B cell (primary cell): Measurements from ENCODE around the gene SLC9A9. TPM values are rescaled to one million over a fixed set of nuclear protein-coding genes. Genes with fewer than 3 reads are reported as not detected.

Experiments used
- ATAC-seq: fragments of 200-7000 bp; cut with Tn5 transposase; one replicate; pipeline ENCODE4 v1.10.0; 2021; ENCODE audit warnings: low read depth, mild to moderate bottlenecking, moderate number of reproducible peaks, moderate library complexity
- CTCF ChIA-PET: fragments of 350-600 bp; sonication (Branson Sonifier 250); formaldehyde crosslinking; loops from one replicate; lab custom pipeline; 2021; ENCODE audit warnings: antibody characterized with exemption, inconsistent platforms; lab: Charles Lee
- POLR2A ChIA-PET: fragments of 350-600 bp; sonication (Branson Sonifier 250); formaldehyde crosslinking; loops from one replicate; lab custom pipeline; 2021; ENCODE audit warnings: antibody characterized with exemption; lab: Charles Lee
- DNase-seq: peaks from one replicate; pipeline ENCODE4 v3.0.0; 2013
- H2AFZ ChIP-seq: 2 replicates; pipeline ENCODE4 v1.6.1; 2012; ENCODE audit warnings: mild to moderate bottlenecking, low read depth, low read length; ENCODE audit not compliant: insufficient read depth, poor library complexity, severe bottlenecking
- H3K27ac ChIP-seq, 2 donors: 1 replicate in 1 of 2; 2 replicates in 1 of 2; pipeline ENCODE4 v1.5.1; 2012 to 2013; ENCODE audit warnings: low read length in 2 of 2, mild to moderate bottlenecking in 2 of 2, moderate library complexity in 1 of 2
- H3K27me3 ChIP-seq, 4 experiments: fragments of 200-600 bp in 1 of 4; sonication (generic) in 1 of 4; replicated peaks in 1 of 4; 1 replicate in 2 of 4; 2 replicates in 2 of 4; pipeline versions ENCODE4 v1.6.1 to v1.7.0; 2013 to 2016; ENCODE audit warnings: low read length in 3 of 4, mild to moderate bottlenecking in 2 of 4, mixed read lengths in 1 of 4, moderate library complexity in 1 of 4; ENCODE audit not compliant: insufficient read depth in 4 of 4, control insufficient read depth in 3 of 4; ENCODE audit errors: control extremely low read depth in 1 of 4
- H3K36me3 ChIP-seq, 2 experiments: replicated peaks in 1 of 2; 1 replicate in 1 of 2; 2 replicates in 1 of 2; pipeline versions ENCODE4 v1.6.1 to v1.7.1; 2013; ENCODE audit warnings: low read length in 1 of 2; ENCODE audit not compliant: insufficient read depth in 2 of 2, control insufficient read depth in 1 of 2; ENCODE audit errors: control extremely low read depth in 1 of 2, extremely low read depth in 1 of 2
- H3K4me1 ChIP-seq, 2 donors: fragments of 200-600 bp in 1 of 2; sonication (generic) in 1 of 2; 1 replicate in 1 of 2; 2 replicates in 1 of 2; pipeline versions ENCODE4 v1.5.1 to v1.6.1; 2013 to 2017; ENCODE audit warnings: low read length in 2 of 2; ENCODE audit not compliant: control insufficient read depth in 2 of 2, insufficient read depth in 2 of 2
- H3K4me2 ChIP-seq: replicated peaks from 2 replicates; pipeline ENCODE3; 2012; ENCODE audit warnings: mild to moderate bottlenecking, low read depth, low read length; ENCODE audit not compliant: poor library complexity, severe bottlenecking
- H3K4me3 ChIP-seq, 5 experiments: fragments of 200-600 bp in 1 of 5; sonication (generic) in 1 of 5; 1 replicate in 3 of 5; 2 replicates in 2 of 5; pipeline versions ENCODE4 v1.5.1 to v1.7.0; 2011 to 2016; ENCODE audit warnings: low read length in 4 of 5, mild to moderate bottlenecking in 4 of 5, low read depth in 2 of 5, control low read depth in 1 of 5, moderate library complexity in 1 of 5; ENCODE audit not compliant: insufficient read depth in 1 of 5; ENCODE audit errors: control extremely low read depth in 1 of 5, extremely low read depth in 1 of 5
- H3K79me2 ChIP-seq: fragments of 200-600 bp; sonication (generic); one replicate; pipeline ENCODE4 v1.6.0; 2016; ENCODE audit warnings: low read length; ENCODE audit not compliant: control insufficient read depth, insufficient read depth
- H3K9ac ChIP-seq: fragments of 200-600 bp; sonication (generic); 2 replicates; pipeline ENCODE4 v1.6.1; 2017; ENCODE audit warnings: mild to moderate bottlenecking, low read length, moderate library complexity
- H3K9me3 ChIP-seq, 3 donors: one replicate each; pipeline versions ENCODE4 v1.6.1 to v1.7.1; 2013; ENCODE audit warnings: low read length in 2 of 3; ENCODE audit not compliant: control insufficient read depth in 2 of 3, insufficient read depth in 1 of 3; ENCODE audit errors: control extremely low read depth in 1 of 3
- H4K20me1 ChIP-seq: 2 replicates; pipeline ENCODE4 v1.6.0; 2012; ENCODE audit warnings: mild to moderate bottlenecking, low read length; ENCODE audit not compliant: insufficient read depth, control insufficient read depth, poor library complexity, severe bottlenecking
- H3K27ac Mint-ChIP-seq: one replicate; pipeline ENCODE4 v1.8.0; 2021; ENCODE audit warnings: mixed read lengths
- H3K27me3 Mint-ChIP-seq: one replicate; pipeline ENCODE4 v1.8.0; 2021; ENCODE audit warnings: mixed read lengths
- H3K4me1 Mint-ChIP-seq: one replicate; pipeline ENCODE4 v1.8.0; 2021; ENCODE audit warnings: mixed read lengths
- H3K4me3 Mint-ChIP-seq: one replicate; pipeline ENCODE4 v1.8.0; 2021; ENCODE audit warnings: mixed read lengths
- H3K9me3 Mint-ChIP-seq: one replicate; pipeline ENCODE4 v1.8.0; 2022; ENCODE audit warnings: mixed read lengths; ENCODE audit not compliant: insufficient read depth
- EZH2 ChIP-seq: IDR thresholded peaks from 2 replicates; pipeline ENCODE4 v1.6.1; 2012; ENCODE audit warnings: borderline replicate concordance, low read depth, mild to moderate bottlenecking, moderate library complexity, low read length; ENCODE audit not compliant: insufficient read depth, poor library complexity, severe bottlenecking
- WGBS: methylation state at CpG from one replicate; pipeline ENCODE4 v1.1.5; 2013; ENCODE audit warnings: missing lambda C conversion rate; ENCODE audit not compliant: insufficient coverage; 5-methylcytosine and 5-hydroxymethylcytosine counted together
- intact Hi-C: fragments of 100-400 bp; cut with micrococcal nuclease; formaldehyde crosslinking; loops from one replicate; pipeline ENCODE4 v1.10.0; 2022
- polyA plus RNA-seq: library from polyadenylated mRNA; depleted of rRNA; stranded (reverse); fragments of >200 nt; gene quantifications from 2 replicates; pipeline ENCODE4 v1.2.3, GENCODE V29; 2012
- total RNA-seq, 2 donors: library from RNA; stranded (reverse); fragments of 120-200 nt in 1 of 2; gene quantifications; 1 replicate in 1 of 2; 2 replicates in 1 of 2; pipeline versions ENCODE4 v1.2.3 to v1.2.4, GENCODE V29; 2013 to 2022
- TF ChIP-seq, protein P1 (sequence below): fragments of 200-600 bp; IDR thresholded peaks from one replicate; pipeline ENCODE4 v1.8.0; 2022; ENCODE audit warnings: antibody characterized with exemption, mild to moderate bottlenecking

The SLC9A9 gene
- total and polyA plus RNA-seq, 2 donors (not counting 1 experiment from before 2014, with no cell fraction given) = 7.7 to 17.3 TPM

DNA sequence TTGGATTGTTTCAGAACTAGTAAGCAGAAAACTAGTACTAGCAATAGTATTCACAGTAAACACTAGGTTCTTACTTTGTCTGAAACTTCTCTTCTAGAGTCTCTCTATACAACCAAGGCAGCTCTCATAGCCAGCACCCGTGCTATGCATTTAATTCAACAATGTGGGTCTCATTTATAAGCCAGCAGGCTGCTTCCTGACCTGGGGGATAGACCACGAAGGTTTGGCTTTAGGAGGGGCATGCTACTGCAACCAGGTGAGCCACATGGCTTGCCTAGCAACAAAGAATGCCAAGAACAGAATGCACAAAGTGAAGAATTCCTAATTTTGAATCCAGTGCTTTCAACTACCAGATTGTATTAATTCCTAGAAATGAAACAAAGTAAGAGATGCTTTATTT is 514.9 kb downstream of the SLC9A9 start:
- Histone ChIP-seq H4K20me1 (no peaks in the 10 kb centered on the region), H3K79me2 (no peaks in the 10 kb centered on the region), H3K4me1 (no peaks in the 10 kb centered on the region), H3K36me3 (no peaks in the 10 kb centered on the region), H3K27me3 (no peaks in the 10 kb centered on the region), H3K9me3 (peaks cover 0 to 1% (median 0%) of the 10 kb centered on the region in 3 donors), H3K4me2 (no peak overlapping the region), H3K4me3 (no peak overlapping the region), H3K9ac (no peak overlapping the region), H2AFZ (no peak overlapping the region), H3K27ac (no peak overlapping the region)
- DNase-seq (no peak), ATAC-seq (no peak)
- intact Hi-C loops = no loop called here
- CTCF ChIA-PET = no interaction called here
- H3K27me3 Mint-ChIP-seq = peaks cover 5% of the 10 kb centered on the region
- TF ChIP-seq, protein P1, sequence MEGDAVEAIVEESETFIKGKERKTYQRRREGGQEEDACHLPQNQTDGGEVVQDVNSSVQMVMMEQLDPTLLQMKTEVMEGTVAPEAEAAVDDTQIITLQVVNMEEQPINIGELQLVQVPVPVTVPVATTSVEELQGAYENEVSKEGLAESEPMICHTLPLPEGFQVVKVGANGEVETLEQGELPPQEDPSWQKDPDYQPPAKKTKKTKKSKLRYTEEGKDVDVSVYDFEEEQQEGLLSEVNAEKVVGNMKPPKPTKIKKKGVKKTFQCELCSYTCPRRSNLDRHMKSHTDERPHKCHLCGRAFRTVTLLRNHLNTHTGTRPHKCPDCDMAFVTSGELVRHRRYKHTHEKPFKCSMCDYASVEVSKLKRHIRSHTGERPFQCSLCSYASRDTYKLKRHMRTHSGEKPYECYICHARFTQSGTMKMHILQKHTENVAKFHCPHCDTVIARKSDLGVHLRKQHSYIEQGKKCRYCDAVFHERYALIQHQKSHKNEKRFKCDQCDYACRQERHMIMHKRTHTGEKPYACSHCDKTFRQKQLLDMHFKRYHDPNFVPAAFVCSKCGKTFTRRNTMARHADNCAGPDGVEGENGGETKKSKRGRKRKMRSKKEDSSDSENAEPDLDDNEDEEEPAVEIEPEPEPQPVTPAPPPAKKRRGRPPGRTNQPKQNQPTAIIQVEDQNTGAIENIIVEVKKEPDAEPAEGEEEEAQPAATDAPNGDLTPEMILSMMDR = no peak
- no peak for TF ChIP-seq EZH2
- no peak overlapping the region for H3K4me3 Mint-ChIP-seq
- 55% methylated on average over 2 of the region's 2 CpGs for WGBS
- H3K4me1 Mint-ChIP-seq = peaks cover 1% of the 10 kb centered on the region
- no peaks in the 10 kb centered on the region for H3K9me3 Mint-ChIP-seq
- H3K27ac Mint-ChIP-seq = no peak overlapping the region
- POLR2A ChIA-PET = no interaction called here

DNA sequence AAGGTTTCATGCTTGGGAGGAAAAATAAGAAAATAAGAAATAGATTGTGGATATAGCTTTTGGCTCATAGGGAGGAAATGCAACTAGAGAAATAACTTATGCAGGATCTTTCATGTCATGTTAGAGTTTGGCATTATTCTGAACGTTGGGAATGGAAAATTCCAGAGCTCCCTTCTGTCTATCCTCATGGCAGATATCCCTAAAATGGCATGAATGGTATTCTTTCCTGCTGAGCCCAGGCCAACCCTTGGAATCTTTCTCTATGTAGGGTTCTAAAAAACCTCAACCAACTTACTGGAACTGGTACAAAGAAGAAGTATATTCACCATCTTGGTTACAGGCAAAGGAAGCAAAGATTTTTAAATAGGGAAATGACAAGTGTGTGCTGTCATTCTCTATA is 516.2 kb downstream of the SLC9A9 start:
- peaks cover 9% of the 10 kb centered on the region for H3K4me1 Mint-ChIP-seq
- H3K27ac Mint-ChIP-seq = no peak overlapping the region
- H3K9me3 Mint-ChIP-seq = no peaks in the 10 kb centered on the region
- no peak overlapping the region for H3K4me3 ChIP-seq
- peaks cover 5% of the 10 kb centered on the region for H3K27me3 Mint-ChIP-seq
- ChIA-PET POLR2A (no interaction called here), CTCF (no interaction called here)
- H3K9me3 ChIP-seq = peaks cover 0 to 1% (median 0%) of the 10 kb centered on the region in 3 donors
- no peak overlapping the region for H3K4me2 ChIP-seq
- H3K79me2 ChIP-seq = no peaks in the 10 kb centered on the region
- no CpG with 5 or more reads among the region's 1 CpG for WGBS
- H3K4me3 Mint-ChIP-seq = no peak overlapping the region
- no peak overlapping the region for H2AFZ ChIP-seq
- no peaks in the 10 kb centered on the region for H3K36me3 ChIP-seq
- intact Hi-C loops = no loop called here
- no peak overlapping the region for H3K9ac ChIP-seq
- no peak overlapping the region for H3K27ac ChIP-seq
- peaks cover 0 to 7% of the 10 kb centered on the region in 2 donors for H3K4me1 ChIP-seq
- H3K27me3 ChIP-seq = no peaks in the 10 kb centered on the region
- TF ChIP-seq EZH2 = no peak
- TF ChIP-seq, protein P1 = no peak
- no peak for ATAC-seq
- no peak for DNase-seq
- no peaks in the 10 kb centered on the region for H4K20me1 ChIP-seq
